Mesodermal cell (in vitro differentiated cells): ENCODE measurements around the gene FHIT.

Experiments used
- H3K27ac ChIP-seq: 2 replicates; pipeline ENCODE4 v1.7.0; 2013; ENCODE audit warnings: mild to moderate bottlenecking, low read depth, low read length, moderate library complexity; ENCODE audit not compliant: severe bottlenecking
- H3K36me3 ChIP-seq: 2 replicates; pipeline ENCODE4 v1.7.1; 2013; ENCODE audit warnings: mild to moderate bottlenecking, low read length, moderate library complexity; ENCODE audit not compliant: control insufficient read depth, insufficient read depth
- H3K4me1 ChIP-seq: one replicate; pipeline ENCODE4 v1.7.1; 2013; ENCODE audit warnings: mild to moderate bottlenecking, low read length; ENCODE audit not compliant: insufficient read depth, control insufficient read depth, poor library complexity, severe bottlenecking
- H3K4me3 ChIP-seq: 2 replicates; pipeline ENCODE4 v1.7.0; 2013; ENCODE audit warnings: low read length, control low read depth, mild to moderate bottlenecking; ENCODE audit not compliant: insufficient read depth, poor library complexity, severe bottlenecking; ENCODE audit errors: extremely low read depth
- H3K9me3 ChIP-seq: 2 replicates; pipeline ENCODE4 v1.7.1; 2013; ENCODE audit warnings: mild to moderate bottlenecking, low read length, moderate library complexity; ENCODE audit not compliant: control insufficient read depth
- WGBS, 2 experiments: methylation state at CpG; one replicate each; pipeline ENCODE4 v1.1.5; 2013; ENCODE audit warnings: missing lambda C conversion rate in 2 of 2; ENCODE audit not compliant: insufficient coverage in 2 of 2; 5-methylcytosine and 5-hydroxymethylcytosine counted together

The FHIT gene

DNA sequence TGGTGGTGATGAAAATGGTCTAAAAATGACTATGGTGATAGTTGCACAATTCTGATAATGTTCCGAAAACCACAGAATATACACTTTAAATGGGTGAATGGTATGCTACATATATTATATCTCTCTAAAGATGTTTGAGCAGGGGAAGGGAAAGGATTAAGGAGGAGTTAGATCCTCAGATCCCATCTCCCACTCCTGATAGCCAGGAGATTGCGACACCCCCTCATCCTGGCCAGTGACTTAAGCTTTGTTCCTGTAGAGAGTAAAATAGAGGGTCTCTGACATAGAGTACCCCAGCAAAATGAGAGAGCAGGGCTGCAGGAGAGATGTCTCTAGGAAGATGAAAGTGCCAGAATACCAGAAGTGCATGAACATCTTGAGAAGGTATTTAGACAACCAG lies 984.8 kb downstream of the FHIT start:
- Histone ChIP-seq H3K4me3 (no peak overlapping the region), H3K36me3 (no peaks in the 10 kb centered on the region), H3K27ac (no peak overlapping the region), H3K4me1 (no peaks in the 10 kb centered on the region), H3K9me3 (no peaks in the 10 kb centered on the region)
- WGBS, 2 experiments = no CpG with 5 or more reads among the region's 2 CpGs

DNA sequence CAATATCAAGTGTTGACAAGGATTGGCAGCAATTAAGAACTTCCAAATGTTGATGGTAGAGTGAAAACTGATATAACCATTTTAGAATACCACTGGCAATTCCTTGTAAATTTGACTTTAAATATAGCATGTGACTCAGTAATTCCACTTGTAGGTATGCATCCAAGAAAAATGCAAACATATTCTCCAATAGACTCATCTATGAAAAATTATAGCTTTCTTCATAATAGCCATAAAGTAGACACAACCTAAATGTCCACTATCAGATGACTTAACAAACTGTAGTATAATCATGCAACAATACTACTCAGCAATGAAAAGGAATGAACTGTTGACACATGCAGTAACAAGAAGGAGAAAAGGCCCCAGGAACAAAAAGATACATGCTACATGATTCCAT lies 988.1 kb downstream of the FHIT start:
- Histone ChIP-seq H3K9me3 (no peaks in the 10 kb centered on the region), H3K4me3 (no peak overlapping the region), H3K27ac (no peak overlapping the region), H3K36me3 (no peaks in the 10 kb centered on the region), H3K4me1 (no peaks in the 10 kb centered on the region)

DNA sequence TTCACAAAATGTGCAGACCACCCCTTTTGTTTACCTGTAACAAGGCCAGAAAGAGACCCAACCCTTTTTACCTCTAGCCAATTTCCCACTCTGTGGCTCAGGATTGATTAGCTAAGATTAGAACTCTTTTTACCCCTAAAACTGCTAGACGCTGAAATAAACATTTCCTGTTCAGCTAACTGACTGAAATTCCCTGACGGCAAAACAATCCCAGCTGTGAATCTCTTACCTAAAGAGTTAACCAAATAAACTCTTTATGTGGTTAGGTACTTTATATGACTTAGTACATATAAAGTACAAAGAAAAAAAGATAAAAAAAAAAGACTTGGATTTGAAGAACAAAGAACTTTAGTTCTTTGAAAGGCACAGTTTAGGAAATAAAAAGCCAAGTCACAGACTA lies 988.7 kb downstream of the FHIT start:
- Histone ChIP-seq H3K4me1 (no peaks in the 10 kb centered on the region), H3K27ac (no peak overlapping the region), H3K36me3 (no peaks in the 10 kb centered on the region), H3K4me3 (no peak overlapping the region), H3K9me3 (no peaks in the 10 kb centered on the region)
- WGBS, 2 experiments = 100% methylated on average over 1 of the region's 2 CpGs; no CpG with 5 or more reads in 1 of the 2 experiments

GRCh38 chr3:60260546-60260945 lies 990.7 kb downstream of the FHIT start:
- WGBS, 2 experiments = 56 to 57% methylated on average over 3 of the region's 5 CpGs
- H3K9me3 ChIP-seq = no peaks in the 10 kb centered on the region

DNA sequence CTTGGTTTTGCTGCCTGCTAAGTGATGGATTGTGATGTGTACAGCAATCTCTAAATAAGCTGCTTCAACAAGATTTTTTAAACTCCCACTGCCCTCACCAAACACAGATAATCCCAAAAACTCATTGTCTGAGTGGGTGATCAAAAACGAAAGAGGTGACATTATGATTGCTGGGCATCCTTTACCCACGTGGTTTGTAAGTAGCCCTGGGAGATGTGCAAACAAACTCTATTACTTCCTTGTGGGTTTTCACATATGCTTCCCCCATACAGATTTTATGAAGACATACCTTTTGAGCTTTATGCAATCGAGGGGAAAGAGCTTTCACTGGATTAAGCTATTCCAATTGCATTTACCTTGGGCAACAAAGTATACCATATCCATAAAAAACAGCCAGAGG lies 1000.4 kb downstream of the FHIT start:
- WGBS, 2 experiments = 84 to 100% methylated on average over 3 of the region's 3 CpGs
- no peaks in the 10 kb centered on the region for H3K4me1 ChIP-seq

More at GRCh38 chr3:60260546-60260945, 990.7 kb downstream of the FHIT start:
- H3K36me3 ChIP-seq = no peaks in the 10 kb centered on the region
- H3K4me1 ChIP-seq = no peaks in the 10 kb centered on the region
- H3K4me3 ChIP-seq = no peak overlapping the region
- no peak overlapping the region for H3K27ac ChIP-seq

DNA sequence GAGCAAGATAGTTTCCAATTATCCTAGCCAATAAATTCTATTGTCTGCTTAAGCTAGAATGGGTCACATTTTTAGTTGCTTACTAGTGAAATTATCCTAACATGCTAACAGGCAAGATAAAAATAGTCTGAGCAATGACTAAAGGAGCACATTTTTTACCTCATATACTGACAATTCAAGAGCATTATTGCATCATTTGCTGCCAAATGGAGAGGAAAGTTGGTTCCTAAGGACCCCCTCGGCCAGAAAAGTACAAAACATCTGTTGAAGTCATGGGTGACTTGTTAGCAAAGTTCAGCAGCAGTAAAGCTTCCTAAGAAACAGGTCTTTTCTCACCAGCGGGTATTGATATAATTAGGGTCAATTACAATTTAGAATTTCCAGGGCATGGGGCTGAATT lies 1001.0 kb downstream of the FHIT start:
- H3K4me3 ChIP-seq = no peak overlapping the region
- H3K4me1 ChIP-seq = no peaks in the 10 kb centered on the region
- WGBS, 2 experiments = 70 to 79% methylated on average over 1 to 2 of the region's 2 CpGs
- no peaks in the 10 kb centered on the region for H3K9me3 ChIP-seq
- no peak overlapping the region for H3K27ac ChIP-seq
- H3K36me3 ChIP-seq = no peaks in the 10 kb centered on the region

More for the DNA sequence above, 1000.4 kb downstream of the FHIT start:
- no peak overlapping the region for H3K27ac ChIP-seq
- no peak overlapping the region for H3K4me3 ChIP-seq
- no peaks in the 10 kb centered on the region for H3K36me3 ChIP-seq
- H3K9me3 ChIP-seq = no peaks in the 10 kb centered on the region

DNA sequence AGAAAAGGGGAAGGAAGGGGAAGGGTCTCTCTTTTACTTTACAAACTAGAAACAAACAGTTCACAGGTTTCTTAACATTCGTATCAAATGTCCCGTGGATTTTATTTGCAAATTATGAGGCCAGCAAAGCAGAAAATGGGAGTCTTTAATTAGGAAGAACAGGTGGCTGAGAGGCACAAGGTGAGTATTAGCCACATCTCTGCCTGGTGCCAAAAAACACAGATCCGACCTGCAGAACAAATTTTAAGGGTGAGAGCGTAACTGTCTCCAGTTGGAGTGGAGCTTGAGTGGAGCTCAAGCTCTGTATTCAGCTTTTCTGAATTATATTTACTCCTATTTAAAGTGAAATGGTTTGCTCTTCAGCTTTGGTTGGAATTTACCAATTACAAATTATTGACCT lies 1004.9 kb downstream of the FHIT start:
- 90 to 93% methylated on average over 3 of the region's 4 CpGs for WGBS, 2 experiments
- H3K9me3 ChIP-seq = no peaks in the 10 kb centered on the region
- H3K36me3 ChIP-seq = no peaks in the 10 kb centered on the region
- no peaks in the 10 kb centered on the region for H3K4me1 ChIP-seq
- no peak overlapping the region for H3K27ac ChIP-seq
- H3K4me3 ChIP-seq = no peak overlapping the region

GRCh38 chr3:60243456-60243855 lies 1007.8 kb downstream of the FHIT start:
- no peak overlapping the region for H3K27ac ChIP-seq
- 88 to 100% methylated on average over 1 to 3 of the region's 5 CpGs for WGBS, 2 experiments
- H3K4me3 ChIP-seq = no peak overlapping the region
- no peaks in the 10 kb centered on the region for H3K36me3 ChIP-seq
- H3K4me1 ChIP-seq = no peaks in the 10 kb centered on the region
- H3K9me3 ChIP-seq = no peaks in the 10 kb centered on the region

GRCh38 chr3:60240492-60240891 lies 1010.8 kb downstream of the FHIT start:
- H3K4me3 ChIP-seq = no peak overlapping the region
- no peaks in the 10 kb centered on the region for H3K4me1 ChIP-seq
- no peaks in the 10 kb centered on the region for H3K9me3 ChIP-seq
- no peak overlapping the region for H3K27ac ChIP-seq
- no peaks in the 10 kb centered on the region for H3K36me3 ChIP-seq
- no CpG with 5 or more reads among the region's 3 CpGs for WGBS, 2 experiments

GRCh38 chr3:60238550-60238949 lies 1012.7 kb downstream of the FHIT start:
- Histone ChIP-seq H3K4me1 (no peaks in the 10 kb centered on the region), H3K4me3 (no peak overlapping the region), H3K27ac (no peak overlapping the region), H3K36me3 (no peaks in the 10 kb centered on the region), H3K9me3 (no peaks in the 10 kb centered on the region)
- WGBS, 2 experiments = 60% methylated on average over 1 of the region's 2 CpGs; no CpG with 5 or more reads in 1 of the 2 experiments

DNA sequence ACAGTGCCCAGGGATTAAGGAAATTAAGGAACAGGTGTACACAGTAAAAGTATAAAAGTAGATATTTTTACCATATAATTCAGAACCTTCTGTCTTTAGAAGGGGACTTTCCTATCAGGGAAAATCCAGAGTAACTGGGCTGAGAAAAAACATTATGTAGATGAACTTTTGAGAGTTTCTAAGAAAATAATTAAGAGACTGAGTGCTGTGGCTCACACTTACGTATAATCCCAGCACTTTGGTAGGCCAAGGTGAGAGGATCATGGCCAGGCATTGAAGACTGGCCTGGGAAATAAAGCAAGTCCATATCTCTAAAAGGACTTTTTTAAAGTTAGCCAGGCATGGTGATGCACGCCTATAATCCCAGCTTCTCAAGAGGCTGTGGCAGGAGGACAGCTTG lies 1021.8 kb downstream of the FHIT start:
- Histone ChIP-seq H3K36me3 (no peaks in the 10 kb centered on the region), H3K4me3 (no peak overlapping the region), H3K27ac (no peak overlapping the region), H3K9me3 (no peaks in the 10 kb centered on the region), H3K4me1 (no peaks in the 10 kb centered on the region)
- 92 to 100% methylated on average over 1 of the region's 2 CpGs for WGBS, 2 experiments

GRCh38 chr3:60228823-60229222 lies 1022.4 kb downstream of the FHIT start:
- Histone ChIP-seq H3K27ac (no peak overlapping the region), H3K36me3 (no peaks in the 10 kb centered on the region), H3K4me3 (no peak overlapping the region), H3K9me3 (no peaks in the 10 kb centered on the region), H3K4me1 (no peaks in the 10 kb centered on the region)
- WGBS, 2 experiments = 89% methylated on average over 2 to 3 of the region's 4 CpGs
